Measurements from ENCODE around the gene RAB7B. TPM values are rescaled to one million over a fixed set of nuclear protein-coding genes. Genes with fewer than 3 reads are reported as not detected.

Gene RAB7B
- total RNA-seq, 1 experiment from 2014 or later = 0.22 TPM

DNA sequence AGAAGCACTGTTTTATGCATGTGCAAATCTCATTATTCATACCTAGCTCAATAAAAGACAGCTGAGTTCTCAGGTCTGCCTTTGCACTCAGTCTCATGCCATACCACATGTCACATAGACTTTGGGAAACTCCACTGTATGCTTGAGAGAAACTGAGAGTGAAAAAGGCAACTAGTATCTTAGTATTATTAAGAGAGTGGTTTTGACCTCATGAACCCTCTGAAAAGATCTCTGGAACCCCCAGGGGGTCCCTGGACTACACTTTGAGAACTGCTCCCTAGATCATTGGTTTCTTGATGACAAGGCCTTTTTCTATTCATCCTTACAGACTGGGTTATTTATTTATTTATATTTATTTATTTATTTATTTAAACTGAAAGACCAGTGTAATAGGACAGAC, 46.1 kb upstream of the RAB7B start:
- no peak overlapping the region for H3K27ac ChIP-seq (ENCODE audit: low read depth, low read length)
- no peaks in the 10 kb centered on the region for H3K27me3 ChIP-seq (ENCODE audit: insufficient read depth, low read length)
- no peaks in the 10 kb centered on the region for H3K9me3 ChIP-seq (ENCODE audit: control insufficient read depth in 1 of 2, insufficient read depth in 1 of 2, low read depth in 1 of 2, low read length in 2 of 2)
- H2AFZ ChIP-seq (ENCODE audit: low read depth, low read length, poor library complexity, severe bottlenecking) = no peak overlapping the region
- intact Hi-C loops (cut with micrococcal nuclease) = no loop called here
- H3K4me1 ChIP-seq (ENCODE audit: control insufficient read depth in 1 of 2, insufficient read depth in 2 of 2, low read length in 2 of 2) = no peaks in the 10 kb centered on the region
- H3K9ac ChIP-seq (ENCODE audit: low read length) = no peak overlapping the region
- ATAC-seq = no peak
- RAD21 ChIA-PET (ENCODE audit: low non-redundant PET in 1 of 2, low total read pairs in 2 of 2, uncharacterized antibody in 2 of 2, unreplicated experiment in 2 of 2) = no interaction called here
- H4K20me1 ChIP-seq (ENCODE audit: insufficient read depth) = no peaks in the 10 kb centered on the region
- no peak for DNase-seq (ENCODE audit: low read depth, low spot score)
- no peaks in the 10 kb centered on the region for H3K9me2 ChIP-seq (ENCODE audit: insufficient read depth)
- CTCF ChIA-PET = no interaction called here
- BruUV-seq (replicated peaks) = no TSS peak
- TF ChIP-seq REST (IDR thresholded peaks at IDR 0.05; ENCODE audit: low read depth) (no peak), ELF1 (IDR thresholded peaks at IDR 0.05; ENCODE audit: borderline replicate concordance, low read depth) (no peak)
- H3K36me3 ChIP-seq (ENCODE audit: control insufficient read depth in 1 of 2, insufficient read depth in 2 of 2, low read length in 2 of 2) = no peaks in the 10 kb centered on the region
- no peak overlapping the region for H3K4me2 ChIP-seq (ENCODE audit: low read length)
- no peaks in the 10 kb centered on the region for H3K79me2 ChIP-seq (ENCODE audit: insufficient read depth, low read length)
- POLR2A ChIA-PET = no interaction called here
- no peak overlapping the region for H3K4me3 ChIP-seq (replicated peaks in 1 of 2; ENCODE audit: low read depth in 1 of 2, low read length in 2 of 2)

GRCh38 chr1:206048582-206048981, 45.4 kb upstream of the RAB7B start:
- no peaks in the 10 kb centered on the region for H4K20me1 ChIP-seq (ENCODE audit: insufficient read depth)
- H2AFZ ChIP-seq (ENCODE audit: low read depth, low read length, poor library complexity, severe bottlenecking) = no peak overlapping the region
- H3K27me3 ChIP-seq (ENCODE audit: insufficient read depth, low read length) = no peaks in the 10 kb centered on the region
- no peaks in the 10 kb centered on the region for H3K79me2 ChIP-seq (ENCODE audit: insufficient read depth, low read length)
- no peaks in the 10 kb centered on the region for H3K4me1 ChIP-seq (ENCODE audit: control insufficient read depth in 1 of 2, insufficient read depth in 2 of 2, low read length in 2 of 2)
- BruUV-seq (replicated peaks) = no TSS peak
- H3K4me3 ChIP-seq (replicated peaks in 1 of 2; ENCODE audit: low read depth in 1 of 2, low read length in 2 of 2) = no peak overlapping the region
- no peaks in the 10 kb centered on the region for H3K9me3 ChIP-seq (ENCODE audit: control insufficient read depth in 1 of 2, insufficient read depth in 1 of 2, low read depth in 1 of 2, low read length in 2 of 2)
- TF ChIP-seq POLR2AphosphoS5 (IDR thresholded peaks at IDR 0.05; ENCODE audit: low read depth, low read length) (no peak), EZH2 (IDR thresholded peaks at IDR 0.05) (no peak), JUND (IDR thresholded peaks at IDR 0.05) (no peak), ELF1 (IDR thresholded peaks at IDR 0.05; ENCODE audit: borderline replicate concordance, low read depth) (no peak), SIN3A (IDR thresholded peaks at IDR 0.05; ENCODE audit: low read depth) (no peak), EGR1 (IDR thresholded peaks at IDR 0.05; ENCODE audit: low read depth) (no peak)
- H3K9me2 ChIP-seq (ENCODE audit: insufficient read depth) = no peaks in the 10 kb centered on the region
- H3K36me3 ChIP-seq (ENCODE audit: control insufficient read depth in 1 of 2, insufficient read depth in 2 of 2, low read length in 2 of 2) = no peaks in the 10 kb centered on the region
- no peak for ATAC-seq
- no peak overlapping the region for H3K27ac ChIP-seq (ENCODE audit: low read depth, low read length)
- intact Hi-C loops (cut with micrococcal nuclease) = no loop called here
- no peak for DNase-seq (ENCODE audit: low read depth, low spot score)
- POLR2A ChIA-PET = interaction anchor here (1.5 kb wide), 1 partner anchor 12 kb away, joined by 4 read pairs; no protein-coding TSS in a partner anchor
- H3K9ac ChIP-seq (ENCODE audit: low read length) = no peak overlapping the region
- RAD21 ChIA-PET (ENCODE audit: low non-redundant PET in 1 of 2, low total read pairs in 2 of 2, uncharacterized antibody in 2 of 2, unreplicated experiment in 2 of 2) = no interaction called here
- no peak overlapping the region for H3K4me2 ChIP-seq (ENCODE audit: low read length)
- CTCF ChIA-PET = no interaction called here
